HepG2 (cell line): ENCODE data around the gene TMCC2. TPM values are rescaled to one million over a fixed set of nuclear protein-coding genes. Genes with fewer than 3 reads are reported as not detected.

Experiments
- CEBPG ChIP-seq: IDR thresholded peaks from 2 replicates; pipeline ENCODE4 v1.6.1; 2016
- GATAD2A ChIP-seq: IDR thresholded peaks from 2 replicates; pipeline ENCODE4 v1.6.1; 2016
- GFI1 ChIP-seq: sonication (generic); formaldehyde crosslinking; IDR thresholded peaks from 2 replicates; pipeline ENCODE4 v1.5.0; 2020; ENCODE audit warnings: missing genetic modification reagents, mild to moderate bottlenecking, borderline replicate concordance
- HDAC2 ChIP-seq: sonication (generic); formaldehyde crosslinking; IDR thresholded peaks from 2 replicates; pipeline ENCODE4 v1.4.0; 2020; ENCODE audit warnings: missing genetic modification reagents
- ISX ChIP-seq: sonication (generic); formaldehyde crosslinking; conservative IDR thresholded peaks from 2 replicates; pipeline ENCODE4 v1.5.0; 2020; ENCODE audit warnings: missing genetic modification reagents
- JUND ChIP-seq: sonication (generic); formaldehyde crosslinking; IDR thresholded peaks from 2 replicates; pipeline ENCODE4 v1.8.0; 2022; ENCODE audit warnings: mild to moderate bottlenecking, missing genetic modification reagents
- MXI1 ChIP-seq: IDR thresholded peaks from 3 replicates; pipeline ENCODE4 v1.6.1; 2012; ENCODE audit warnings: low read depth, low read length, inconsistent platforms, borderline replicate concordance
- MYC ChIP-seq: sonication (generic); formaldehyde crosslinking; IDR thresholded peaks from 2 replicates; pipeline ENCODE4 v1.9.0; 2021; ENCODE audit warnings: missing genetic modification reagents, borderline replicate concordance
- NFYC ChIP-seq: IDR thresholded peaks from 2 replicates; pipeline ENCODE4 v1.6.1; 2016; ENCODE audit warnings: missing genetic modification reagents, missing compliant biosample characterization
- RAD51 ChIP-seq: fragments of 450-650 bp; IDR thresholded peaks from 2 replicates; pipeline ENCODE4 v1.6.1; 2016; ENCODE audit warnings: borderline replicate concordance
- TBL1XR1 ChIP-seq: fragments of 150-350 bp; IDR thresholded peaks from 2 replicates; pipeline ENCODE4 v1.6.1; 2014; ENCODE audit warnings: borderline replicate concordance, low read length; ENCODE audit not compliant: partially characterized antibody
- TCF7 ChIP-seq: sonication (generic); IDR thresholded peaks from 2 replicates; pipeline ENCODE4 v1.6.1; 2016; ENCODE audit warnings: antibody characterized with exemption, low read depth
- TOPORS ChIP-seq: sonication (generic); formaldehyde crosslinking; IDR thresholded peaks from 2 replicates; pipeline ENCODE4 v1.8.0; 2023; ENCODE audit warnings: mild to moderate bottlenecking, missing genetic modification reagents
- TRIM22 ChIP-seq: fragments of 450-650 bp; IDR thresholded peaks from 2 replicates; pipeline ENCODE4 v1.6.1; 2017
- ZBTB7B ChIP-seq: sonication (generic); formaldehyde crosslinking; IDR thresholded peaks from 2 replicates; pipeline ENCODE4 v1.4.0; 2020; ENCODE audit warnings: missing genetic modification reagents
- ZNF142 ChIP-seq: sonication (generic); formaldehyde crosslinking; IDR thresholded peaks from 2 replicates; pipeline ENCODE4 v1.4.0; 2020; ENCODE audit warnings: missing genetic modification reagents
- ZNF282 ChIP-seq: fragments of 450-650 bp; IDR thresholded peaks from 2 replicates; pipeline ENCODE4 v1.6.1; 2018; ENCODE audit not compliant: partially characterized antibody
- ZNF644 ChIP-seq: IDR thresholded peaks from 2 replicates; pipeline ENCODE4 v1.6.1; 2016; ENCODE audit warnings: low read depth
- polyA plus RNA-seq, 8 experiments: library from polyadenylated mRNA; depleted of rRNA in 3 of 8; stranded (reverse) in 7 of 8; unstranded in 1 of 8; fragments of >200 nt; fragmentation: Illumina TruSeq in 4 of 8; extraction: Trizol in 4 of 8; gene quantifications; 2 replicates each; pipeline versions ENCODE4 v1.2.1 to v1.2.3, GENCODE V29; 2011 to 2016; ENCODE audit warnings: low read depth in 4 of 8, missing spikeins in 1 of 8, mixed read lengths in 1 of 8; ENCODE audit not compliant: insufficient read depth in 1 of 8
- total RNA-seq, 5 experiments: library from RNA; depleted of rRNA; stranded (reverse); fragments of >200 nt; fragmentation: Illumina TruSeq; extraction: Trizol; gene quantifications; 2 replicates each; pipeline ENCODE4 v1.2.3, GENCODE V29; 2016; ENCODE audit warnings: low read depth in 1 of 5

TMCC2 gene
- total and polyA plus RNA-seq, 2 of the 13 experiments (the other 11 are each of a cell fraction or from before 2014, with no cell fraction given), result 0.12 to 0.24 TPM

- TF ChIP-seq JUND (CRISPR knock-in tag) (no peak), ZBTB7B (CRISPR knock-in tag) (no peak), TBL1XR1 (no peak), MYC (no peak), GFI1 (peak; percentile 97), ZNF644 (CRISPR knock-in tag) (peak; percentile 56; the same call in 1 of the 2 replicates), ISX (CRISPR knock-in tag) (no peak), ZNF282 (no peak), GATAD2A (CRISPR knock-in tag) (peak; percentile 78), HDAC2 (CRISPR knock-in tag) (peak; percentile 68; the same call in 1 of the 2 replicates), ZNF142 (CRISPR knock-in tag) (no peak), RAD51 (no peak), TOPORS (CRISPR knock-in tag) (no peak), NFYC (CRISPR knock-in tag) (peak; percentile 39; the same call in 1 of the 2 replicates), CEBPG (CRISPR knock-in tag) (peak; percentile 96), TRIM22 (no peak), MXI1 (0 out of 3 replicates have a peak, but pooled peaks have one; percentile 17), TCF7 (peak; percentile 38; the same call in 1 of the 2 replicates)
Observed at GRCh38 chr1:205319081-205320018, 91.6 kb downstream of the TMCC2 start (continued).
